ENCODE results near the gene SPSB4. TPM values are rescaled to one million over a fixed set of nuclear protein-coding genes. Genes with fewer than 3 reads are reported as not detected.
"Not testable (repeated sequence)": the region's sequence is repeated elsewhere in the genome, so short reads cannot be mapped to it uniquely, and the experiment has no call there.

Gene SPSB4
- total RNA-seq (2014; rRNA removed; shearing (Covaris generic)): 2.3 and 2.4 TPM in 2 replicates

GRCh38 chr3:141050576-141051442 is at the start of gene SPSB4:
Gene SPSB4 (plus strand): TSS chr3:141051347. CDS start chr3:141066105, 14,758 bp downstream.
- peak; percentile 83 for DNase-seq (ENCODE audit: low read depth)

GRCh38 chr3:141006344-141006743 is 44.8 kb upstream of the SPSB4 start:
- DNase-seq (ENCODE audit: low read depth): no peak

GRCh38 chr3:141009496-141009895 is 41.7 kb upstream of the SPSB4 start:
- no peak for DNase-seq (ENCODE audit: low read depth)

- DNase-seq (ENCODE audit: low read depth): peak; percentile 74
Observed at GRCh38 chr3:141011232-141011996, 39.7 kb upstream of the SPSB4 start.

GRCh38 chr3:141011997-141012262 is 39.2 kb upstream of the SPSB4 start:
- DNase-seq (ENCODE audit: low read depth): no peak

- no peak for DNase-seq (ENCODE audit: low read depth)
Observed at GRCh38 chr3:141012571-141012970, 38.6 kb upstream of the SPSB4 start.

GRCh38 chr3:141015481-141015880 is 35.7 kb upstream of the SPSB4 start:
- DNase-seq (ENCODE audit: low read depth): peak; percentile 32

GRCh38 chr3:141017366-141018322 is 33.5 kb upstream of the SPSB4 start:
- not testable (repeated sequence) for DNase-seq (ENCODE audit: low read depth)

- no peak for DNase-seq (ENCODE audit: low read depth)
Observed at GRCh38 chr3:141019244-141019643, 31.9 kb upstream of the SPSB4 start.

- DNase-seq (ENCODE audit: low read depth): peak; percentile 28
Observed at GRCh38 chr3:141020143-141020830, 30.9 kb upstream of the SPSB4 start.

GRCh38 chr3:141021261-141021660 is 29.9 kb upstream of the SPSB4 start:
- DNase-seq (ENCODE audit: low read depth): no peak

- DNase-seq (ENCODE audit: low read depth): no peak
Observed at GRCh38 chr3:141030296-141030695, 20.9 kb upstream of the SPSB4 start.

- DNase-seq (ENCODE audit: low read depth): no peak
Observed at GRCh38 chr3:141039589-141039988, 11.6 kb upstream of the SPSB4 start.

GRCh38 chr3:141044695-141045641 is 6.2 kb upstream of the SPSB4 start:
- no peak for DNase-seq (ENCODE audit: low read depth)

- DNase-seq (ENCODE audit: low read depth): no peak
Observed at GRCh38 chr3:141045849-141046248, 5.3 kb upstream of the SPSB4 start.

- no peak for DNase-seq (ENCODE audit: low read depth)
Observed at GRCh38 chr3:141047168-141047567, 4.0 kb upstream of the SPSB4 start.

- DNase-seq (ENCODE audit: low read depth): no peak
Observed at GRCh38 chr3:141049681-141050080, 1.5 kb upstream of the SPSB4 start.

GRCh38 chr3:141051443-141052200 is 475 bp downstream of the SPSB4 start:
- peak; percentile 49 for DNase-seq (ENCODE audit: low read depth)

Data from Daoy (cell line).